ENCODE measurements around the gene TDRD12.

DNA sequence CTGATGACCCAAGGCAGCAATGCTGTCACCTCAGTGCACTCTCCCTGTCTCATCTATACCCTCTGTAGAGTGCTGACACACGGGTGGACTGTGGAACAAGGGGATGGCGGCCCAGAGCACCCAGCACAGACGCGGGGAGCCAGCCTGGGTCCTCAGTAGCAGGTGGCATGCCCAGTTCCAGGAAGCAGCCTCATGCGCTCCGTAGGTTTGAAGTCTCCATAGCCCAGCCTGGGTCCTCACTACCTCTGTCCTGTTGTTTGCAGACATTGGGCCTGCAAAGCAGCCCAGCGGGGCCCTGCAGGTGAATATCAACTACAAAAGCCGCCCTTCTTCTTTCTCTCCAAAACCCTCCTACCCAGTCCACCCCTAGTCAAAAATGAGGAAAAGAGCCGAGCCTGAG lies 155.0 kb downstream of the TDRD12 start:
- TF ChIP-seq, protein P1, sequence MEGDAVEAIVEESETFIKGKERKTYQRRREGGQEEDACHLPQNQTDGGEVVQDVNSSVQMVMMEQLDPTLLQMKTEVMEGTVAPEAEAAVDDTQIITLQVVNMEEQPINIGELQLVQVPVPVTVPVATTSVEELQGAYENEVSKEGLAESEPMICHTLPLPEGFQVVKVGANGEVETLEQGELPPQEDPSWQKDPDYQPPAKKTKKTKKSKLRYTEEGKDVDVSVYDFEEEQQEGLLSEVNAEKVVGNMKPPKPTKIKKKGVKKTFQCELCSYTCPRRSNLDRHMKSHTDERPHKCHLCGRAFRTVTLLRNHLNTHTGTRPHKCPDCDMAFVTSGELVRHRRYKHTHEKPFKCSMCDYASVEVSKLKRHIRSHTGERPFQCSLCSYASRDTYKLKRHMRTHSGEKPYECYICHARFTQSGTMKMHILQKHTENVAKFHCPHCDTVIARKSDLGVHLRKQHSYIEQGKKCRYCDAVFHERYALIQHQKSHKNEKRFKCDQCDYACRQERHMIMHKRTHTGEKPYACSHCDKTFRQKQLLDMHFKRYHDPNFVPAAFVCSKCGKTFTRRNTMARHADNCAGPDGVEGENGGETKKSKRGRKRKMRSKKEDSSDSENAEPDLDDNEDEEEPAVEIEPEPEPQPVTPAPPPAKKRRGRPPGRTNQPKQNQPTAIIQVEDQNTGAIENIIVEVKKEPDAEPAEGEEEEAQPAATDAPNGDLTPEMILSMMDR (IDR thresholded peaks at IDR 0.05): no peak
- TF ChIP-seq POLR2A (IDR thresholded peaks at IDR 0.05): no peak
